Epithelial cell of proximal tubule (primary cell): ENCODE results near the gene ZNF341. TPM values are rescaled to one million over a fixed set of nuclear protein-coding genes. Genes with fewer than 3 reads are reported as not detected.
"Not testable (repeated sequence)": the region's sequence is repeated elsewhere in the genome, so short reads cannot be mapped to it uniquely, and the experiment has no call there.

Source experiments
- DNase-seq: peaks from one replicate; pipeline ENCODE4 v3.0.0-alpha.2; 2011; ENCODE audit warnings: low read depth
- H3K4me3 ChIP-seq: 2 replicates; pipeline ENCODE4 v1.5.1; 2011; ENCODE audit warnings: low read depth, mild to moderate bottlenecking, low read length
- total RNA-seq: library from RNA; depleted of rRNA; stranded (reverse); fragments of >200 nt; gene quantifications from 2 replicates; pipeline ENCODE4 v1.2.3, GENCODE V29; 2015
- TF ChIP-seq, protein P1 (sequence below): conservative IDR thresholded peaks from 2 replicates; pipeline ENCODE4 v1.5.1; 2012; ENCODE audit warnings: low read depth, mild to moderate bottlenecking, low read length

ZNF341 gene
- total RNA-seq, 1 donor from 2014 or later: 2.1 TPM

DNA sequence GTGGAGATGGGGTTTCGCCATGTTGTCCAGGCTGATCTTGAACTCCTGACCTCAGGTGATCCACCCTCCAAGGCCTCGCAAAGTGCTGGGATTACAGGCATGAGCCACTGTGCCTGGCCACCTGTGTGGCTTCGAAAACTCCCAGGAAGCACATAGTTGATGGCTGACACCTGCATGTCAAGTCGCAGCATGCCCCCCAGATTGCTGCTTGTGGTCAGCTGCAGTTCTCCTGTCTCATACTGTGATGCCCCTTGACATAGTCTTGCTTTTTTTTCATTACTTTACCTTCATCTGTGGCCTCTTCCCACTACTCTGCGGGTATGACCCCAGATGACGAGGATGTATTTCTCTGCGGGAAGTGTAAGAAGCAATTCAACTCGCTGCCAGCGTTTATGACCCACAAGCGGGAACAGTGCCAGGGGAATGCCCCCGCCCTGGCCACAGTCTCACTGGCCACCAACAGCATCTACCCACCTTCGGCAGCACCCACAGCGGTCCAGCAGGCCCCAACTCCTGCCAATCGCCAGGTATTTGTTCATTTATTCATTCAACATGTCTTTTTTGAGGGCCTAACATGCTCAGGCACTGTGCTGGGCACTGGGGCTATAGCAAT is 13.1 kb downstream of the ZNF341 start:
- no peak for DNase-seq
- TF ChIP-seq, protein P1, sequence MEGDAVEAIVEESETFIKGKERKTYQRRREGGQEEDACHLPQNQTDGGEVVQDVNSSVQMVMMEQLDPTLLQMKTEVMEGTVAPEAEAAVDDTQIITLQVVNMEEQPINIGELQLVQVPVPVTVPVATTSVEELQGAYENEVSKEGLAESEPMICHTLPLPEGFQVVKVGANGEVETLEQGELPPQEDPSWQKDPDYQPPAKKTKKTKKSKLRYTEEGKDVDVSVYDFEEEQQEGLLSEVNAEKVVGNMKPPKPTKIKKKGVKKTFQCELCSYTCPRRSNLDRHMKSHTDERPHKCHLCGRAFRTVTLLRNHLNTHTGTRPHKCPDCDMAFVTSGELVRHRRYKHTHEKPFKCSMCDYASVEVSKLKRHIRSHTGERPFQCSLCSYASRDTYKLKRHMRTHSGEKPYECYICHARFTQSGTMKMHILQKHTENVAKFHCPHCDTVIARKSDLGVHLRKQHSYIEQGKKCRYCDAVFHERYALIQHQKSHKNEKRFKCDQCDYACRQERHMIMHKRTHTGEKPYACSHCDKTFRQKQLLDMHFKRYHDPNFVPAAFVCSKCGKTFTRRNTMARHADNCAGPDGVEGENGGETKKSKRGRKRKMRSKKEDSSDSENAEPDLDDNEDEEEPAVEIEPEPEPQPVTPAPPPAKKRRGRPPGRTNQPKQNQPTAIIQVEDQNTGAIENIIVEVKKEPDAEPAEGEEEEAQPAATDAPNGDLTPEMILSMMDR: no peak

DNA sequence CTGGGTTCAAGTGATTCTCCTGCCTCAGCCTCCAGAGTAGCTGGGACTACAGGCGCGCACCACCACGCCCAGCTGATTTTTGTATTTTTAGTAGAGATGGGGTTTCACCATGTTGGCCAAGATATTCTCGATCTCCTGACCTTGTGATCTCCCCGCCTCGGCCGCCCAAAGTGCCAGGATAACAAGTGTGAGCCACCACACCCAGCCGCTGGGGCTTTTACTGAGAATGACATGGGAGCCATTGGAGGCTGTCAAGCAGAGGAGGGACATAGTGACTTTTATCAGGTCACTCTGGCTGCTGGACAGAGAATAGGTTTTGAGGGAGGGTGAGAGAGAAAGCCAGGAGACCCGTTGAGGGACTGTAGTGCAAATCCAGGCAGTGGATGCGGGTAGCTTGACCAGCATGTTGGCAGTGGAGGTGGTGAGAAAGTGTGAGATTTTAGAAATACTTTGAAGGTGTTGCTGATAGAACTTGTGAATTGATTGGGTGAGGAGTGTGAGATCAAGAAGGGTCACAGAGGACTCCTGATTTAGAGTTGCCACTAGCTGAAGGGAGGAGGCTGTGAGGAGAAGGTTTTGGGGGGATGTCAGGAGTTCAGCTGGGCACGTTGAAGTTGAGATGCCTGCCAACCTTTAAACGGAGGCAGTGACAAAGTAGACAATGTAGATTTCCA is 14.7 kb downstream of the ZNF341 start:
- H3K4me3 ChIP-seq: no peak overlapping the region
- DNase-seq: no peak
- TF ChIP-seq, protein P1: no peak

More for the DNA sequence above, 13.1 kb downstream of the ZNF341 start:
- no peak overlapping the region for H3K4me3 ChIP-seq

DNA sequence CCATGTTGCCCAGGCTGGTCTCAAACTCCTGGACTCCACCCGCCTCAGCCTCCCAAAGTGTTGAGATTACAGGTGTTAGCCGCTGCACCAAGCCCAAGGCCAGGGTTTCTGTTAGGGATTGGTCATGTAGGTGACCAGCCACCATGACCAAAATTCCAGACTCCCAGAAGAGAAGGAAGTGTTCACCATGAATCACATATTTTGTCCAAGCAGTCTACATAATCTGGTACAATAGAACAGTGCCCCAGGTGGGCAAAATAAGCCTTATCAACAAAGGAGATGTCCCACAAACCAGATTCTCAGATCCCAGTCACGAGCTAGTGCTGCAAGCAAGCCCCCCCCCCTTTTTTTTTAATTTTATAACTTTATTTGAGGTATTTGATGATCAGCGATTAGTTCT is 20.0 kb downstream of the ZNF341 start:
- DNase-seq: no peak

DNA sequence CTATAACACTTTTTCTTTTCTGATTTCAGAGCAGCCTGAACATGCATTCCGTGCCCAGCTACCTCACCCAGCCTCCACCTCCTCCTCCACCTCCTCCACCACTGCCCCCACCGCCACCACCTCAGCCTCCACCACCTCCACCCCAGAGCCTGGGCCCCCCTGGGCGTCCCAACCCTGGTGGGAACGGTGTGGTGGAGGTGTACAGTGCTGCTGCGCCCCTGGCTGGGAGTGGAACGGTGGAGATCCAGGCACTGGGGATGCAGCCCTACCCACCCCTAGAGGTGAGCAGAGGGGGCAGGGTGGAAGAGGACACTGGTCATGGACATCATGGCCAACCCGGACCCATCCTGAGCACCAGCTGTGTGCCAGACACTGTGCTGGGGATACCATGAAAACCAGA is 21.3 kb downstream of the ZNF341 start:
- TF ChIP-seq, protein P1: no peak
- no peak overlapping the region for H3K4me3 ChIP-seq
- no peak for DNase-seq

More for the DNA sequence above, 20.0 kb downstream of the ZNF341 start:
- TF ChIP-seq, protein P1: peak; percentile 9
- H3K4me3 ChIP-seq: no peak overlapping the region

DNA sequence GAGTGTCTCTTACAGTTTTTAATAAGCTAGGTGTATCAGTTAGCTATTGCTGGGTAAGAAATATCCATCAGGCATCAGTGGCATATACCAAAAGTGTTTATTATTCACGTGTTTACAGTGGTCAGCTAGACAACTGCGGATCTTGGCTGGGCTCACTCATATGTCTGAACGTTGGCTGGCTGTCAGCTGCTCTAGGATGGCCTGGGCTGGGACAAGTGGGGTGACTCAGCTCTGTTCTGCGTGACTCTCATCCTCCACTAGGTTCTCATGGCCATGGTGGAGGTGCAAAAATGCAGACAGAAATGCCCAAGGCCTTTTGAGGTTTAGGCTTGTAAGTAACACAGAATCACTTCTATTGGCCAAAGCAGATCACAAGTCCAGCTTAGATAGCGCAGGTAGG is 22.0 kb downstream of the ZNF341 start:
- TF ChIP-seq, protein P1: no peak
- no peak for DNase-seq
- no peak overlapping the region for H3K4me3 ChIP-seq

DNA sequence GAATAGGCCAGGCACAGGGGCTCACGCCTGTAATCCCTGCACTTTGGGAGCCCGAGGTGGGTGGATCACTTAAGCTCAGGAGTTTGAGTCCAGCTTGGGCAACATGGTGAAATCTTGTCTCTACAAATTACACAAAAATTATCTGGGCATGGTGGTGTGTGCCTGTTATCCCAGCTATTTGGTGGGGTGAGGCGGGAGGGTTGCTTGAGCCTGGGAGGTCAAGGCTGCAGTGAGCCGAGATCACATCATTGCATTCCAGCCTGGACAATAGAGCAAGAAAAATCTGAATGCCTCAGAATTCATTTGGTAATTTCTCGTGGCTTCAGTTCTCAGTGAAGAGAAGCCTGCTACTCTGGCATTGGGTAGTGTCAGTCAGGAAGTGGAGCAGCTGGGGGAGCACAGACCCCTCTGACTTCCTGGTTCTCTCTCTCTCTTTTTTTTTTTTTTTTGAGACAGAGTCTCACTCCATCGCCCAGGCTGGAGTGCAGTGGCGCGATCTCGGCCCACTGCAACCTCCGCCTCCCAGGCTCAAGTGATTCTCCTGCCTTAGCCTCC is 24.2 kb downstream of the ZNF341 start:
- H3K4me3 ChIP-seq: not testable (repeated sequence)

DNA sequence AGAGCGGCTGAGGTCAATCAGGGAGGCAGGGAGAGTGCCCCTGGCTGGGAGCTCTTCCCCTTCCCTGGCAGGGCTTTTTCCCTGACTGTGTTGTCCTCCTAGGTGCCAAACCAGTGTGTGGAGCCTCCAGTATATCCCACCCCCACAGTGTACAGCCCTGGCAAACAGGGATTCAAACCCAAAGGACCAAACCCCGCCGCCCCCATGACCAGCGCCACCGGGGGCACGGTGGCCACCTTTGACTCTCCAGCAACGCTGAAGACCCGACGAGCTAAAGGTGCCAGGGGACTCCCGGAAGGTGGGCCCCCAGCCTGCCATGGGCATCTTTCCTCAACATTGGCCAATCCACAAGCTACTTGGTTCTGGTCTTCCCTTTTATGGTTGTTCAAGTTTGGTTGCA is 25.2 kb downstream of the ZNF341 start:
- no peak overlapping the region for H3K4me3 ChIP-seq
- no peak for DNase-seq
- TF ChIP-seq, protein P1: no peak

More for the DNA sequence above, 24.2 kb downstream of the ZNF341 start:
- not testable (repeated sequence) for DNase-seq
